Left renal cortex interstitium (tissue), 4 donors: ENCODE data around the gene MIPOL1. TPM values are rescaled to one million over a fixed set of nuclear protein-coding genes. Genes with fewer than 3 reads are reported as not detected.
"Not testable (repeated sequence)": the region's sequence is repeated elsewhere in the genome, so short reads cannot be mapped to it uniquely, and the experiment has no call there.

Source experiments
- DNase-seq, 4 donors: peaks; one replicate each; pipeline ENCODE4 v3.0.0-alpha.2; 2013; ENCODE audit warnings: low read depth in 4 of 4, low spot score in 2 of 4, missing footprints in 1 of 4
- polyA plus RNA-seq, 4 donors: library from polyadenylated mRNA; unstranded; fragments of 120-200 nt; gene quantifications; one replicate each; pipeline ENCODE4 v1.2.1, GENCODE V29; 2013; ENCODE audit not compliant: insufficient read length in 4 of 4

Gene MIPOL1
- polyA plus RNA-seq, 4 donors = 10.4 to 12.8 (median 11.7) TPM

DNA sequence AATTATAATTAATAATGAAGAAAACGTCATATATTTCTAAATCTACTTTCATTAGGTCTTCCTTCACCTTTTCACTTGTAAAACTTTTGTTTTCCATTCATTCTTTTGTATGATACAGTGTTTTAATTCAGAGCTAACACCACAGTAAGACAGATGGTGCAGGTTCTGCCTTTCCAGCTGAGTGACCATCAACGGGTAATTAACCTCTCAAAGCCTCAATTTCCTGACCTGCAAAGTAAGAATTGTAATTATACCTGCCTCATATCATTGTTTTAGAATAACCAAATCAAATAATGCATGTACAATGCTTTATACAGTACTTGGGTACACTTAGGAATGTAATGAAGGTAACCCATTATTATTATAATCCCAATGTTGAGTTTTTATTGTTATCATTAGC, 239.8 kb downstream of the MIPOL1 start:
- DNase-seq = no peak

DNA sequence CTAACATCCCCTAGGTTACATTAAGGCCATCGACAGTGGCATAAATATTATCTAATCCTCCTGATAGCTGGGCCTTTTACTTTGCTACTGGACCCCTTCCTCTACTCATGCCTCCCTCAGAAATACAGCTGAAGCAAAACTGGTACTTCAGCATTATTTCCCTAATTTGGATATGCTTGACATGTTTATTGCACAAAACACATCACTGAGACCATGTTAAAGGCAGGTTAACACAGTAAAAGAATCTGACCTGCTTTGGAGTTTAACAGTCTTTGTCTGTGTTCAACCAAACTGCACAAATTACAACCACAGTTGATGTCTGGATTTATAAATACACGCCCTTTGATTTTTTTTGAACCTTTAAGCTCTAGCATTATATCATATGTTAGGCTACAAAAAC, 240.7 kb downstream of the MIPOL1 start:
- no peak for DNase-seq

DNA sequence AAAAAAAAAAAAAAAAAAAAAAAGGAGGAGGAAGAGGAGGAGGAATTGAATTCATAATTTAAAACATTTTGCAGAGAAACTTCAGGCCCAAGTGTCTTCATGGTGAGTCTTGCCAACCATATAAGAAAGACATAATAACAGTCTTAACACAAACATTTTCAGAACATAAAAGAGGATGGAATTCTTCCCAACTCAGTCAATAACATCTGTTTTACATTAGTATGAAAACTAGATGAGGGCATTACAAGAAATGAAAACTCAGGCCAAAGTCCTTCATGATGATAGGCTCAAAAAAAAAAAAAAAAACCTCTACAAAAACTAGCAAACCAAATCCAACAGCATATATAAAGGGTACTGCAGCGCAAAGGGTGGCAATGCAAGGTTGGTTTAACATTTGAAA, 245.7 kb downstream of the MIPOL1 start:
- DNase-seq = no peak

DNA sequence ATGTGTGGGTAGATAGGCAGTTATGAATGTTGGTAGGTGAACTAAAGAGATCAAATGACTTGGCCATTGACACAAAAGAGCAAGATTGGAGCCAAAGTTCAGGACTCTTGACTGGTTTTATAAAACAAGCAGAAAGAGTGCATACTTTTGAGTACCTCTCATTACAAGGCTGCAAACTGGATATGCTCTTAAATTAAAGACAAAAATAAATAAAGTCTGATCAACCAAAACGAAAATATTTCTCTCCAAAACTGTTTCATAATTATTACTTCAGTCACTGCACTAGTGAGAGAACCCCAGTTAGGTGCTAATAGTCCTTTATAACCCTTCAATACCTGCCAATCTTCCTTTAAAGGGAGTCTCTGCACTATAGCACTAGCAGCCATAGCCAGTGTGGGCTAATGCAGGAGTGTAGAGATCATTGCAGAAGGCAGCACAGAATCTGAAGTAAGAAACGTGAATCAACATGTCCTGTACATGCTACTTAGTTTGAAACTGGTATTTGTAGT, 250.2 kb downstream of the MIPOL1 start:
- no peak for DNase-seq

DNA sequence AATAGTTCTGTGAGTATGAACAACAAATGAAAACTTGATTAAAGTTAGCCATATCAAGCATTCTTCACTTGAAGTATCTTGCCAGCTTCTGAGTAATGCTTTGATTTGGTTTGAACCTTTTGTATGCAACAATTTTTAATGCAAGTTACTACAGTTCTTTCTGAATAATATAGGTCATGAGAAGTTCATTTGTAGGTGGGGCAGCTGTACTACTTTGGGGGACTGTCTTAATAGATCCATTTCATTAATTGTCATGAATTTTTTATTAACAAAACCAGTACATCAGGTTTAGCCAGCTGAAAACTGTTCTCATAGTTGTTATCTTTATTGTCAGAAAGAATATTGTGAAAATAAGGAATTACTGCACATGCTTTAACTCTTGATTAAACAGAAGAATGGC, 254.6 kb downstream of the MIPOL1 start:
- no peak for DNase-seq

DNA sequence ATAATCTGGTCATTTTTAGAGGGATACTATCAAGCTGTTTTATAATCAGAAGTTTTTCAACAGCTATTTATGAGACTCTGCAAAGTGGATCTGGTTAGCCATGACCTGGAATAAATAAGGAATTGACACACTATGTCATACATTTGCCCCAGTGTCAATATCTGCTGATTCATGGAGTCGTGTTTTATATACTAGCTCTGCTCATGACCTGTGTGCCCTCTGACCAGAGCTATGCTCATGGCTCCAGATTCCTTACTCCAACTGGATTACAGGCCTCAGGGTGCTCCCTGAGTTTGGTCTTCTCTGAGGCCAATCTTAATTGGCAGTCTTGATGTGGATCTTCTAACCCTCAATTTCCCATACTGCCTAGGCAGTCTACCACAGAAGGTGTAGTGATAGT, 256.2 kb downstream of the MIPOL1 start:
- DNase-seq = no peak

DNA sequence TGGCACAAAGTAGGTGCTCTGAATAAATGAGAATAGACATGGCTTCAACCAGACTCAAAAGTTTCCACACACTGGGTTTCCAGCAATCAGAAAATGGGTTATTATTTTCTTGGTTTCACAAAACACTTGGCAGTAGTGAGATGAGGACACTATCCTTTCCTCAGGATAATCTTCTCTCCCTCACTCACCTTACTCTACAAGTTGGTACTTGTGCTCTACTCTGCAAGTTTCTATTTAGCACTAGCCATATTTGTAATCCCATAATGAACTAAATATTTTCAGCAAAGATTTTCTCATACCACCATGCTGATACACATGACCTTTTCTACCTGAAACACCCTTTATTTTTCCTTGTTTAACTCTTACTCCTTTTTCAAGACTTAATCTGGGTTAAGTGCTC, 259.6 kb downstream of the MIPOL1 start:
- no peak for DNase-seq

DNA sequence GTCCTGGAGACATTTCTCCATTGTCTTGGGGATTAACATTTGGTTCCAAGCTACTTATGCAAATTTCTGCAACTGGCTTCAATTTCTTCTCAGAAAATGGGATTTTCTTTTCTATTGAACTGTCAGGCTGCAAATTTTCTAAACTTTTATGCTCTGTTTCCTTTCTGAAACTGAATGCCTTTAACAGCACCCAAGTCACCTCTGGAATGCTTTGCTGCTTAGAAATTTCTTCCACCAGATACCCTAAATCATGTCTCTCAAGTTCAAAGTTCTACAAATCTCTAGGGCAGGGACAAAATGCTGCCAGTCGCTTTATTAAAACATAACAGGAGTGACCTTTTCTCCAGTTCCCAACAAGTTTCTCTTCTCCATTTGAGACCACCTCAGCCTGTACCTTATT, 264.7 kb downstream of the MIPOL1 start:
- not testable (repeated sequence) for DNase-seq

DNA sequence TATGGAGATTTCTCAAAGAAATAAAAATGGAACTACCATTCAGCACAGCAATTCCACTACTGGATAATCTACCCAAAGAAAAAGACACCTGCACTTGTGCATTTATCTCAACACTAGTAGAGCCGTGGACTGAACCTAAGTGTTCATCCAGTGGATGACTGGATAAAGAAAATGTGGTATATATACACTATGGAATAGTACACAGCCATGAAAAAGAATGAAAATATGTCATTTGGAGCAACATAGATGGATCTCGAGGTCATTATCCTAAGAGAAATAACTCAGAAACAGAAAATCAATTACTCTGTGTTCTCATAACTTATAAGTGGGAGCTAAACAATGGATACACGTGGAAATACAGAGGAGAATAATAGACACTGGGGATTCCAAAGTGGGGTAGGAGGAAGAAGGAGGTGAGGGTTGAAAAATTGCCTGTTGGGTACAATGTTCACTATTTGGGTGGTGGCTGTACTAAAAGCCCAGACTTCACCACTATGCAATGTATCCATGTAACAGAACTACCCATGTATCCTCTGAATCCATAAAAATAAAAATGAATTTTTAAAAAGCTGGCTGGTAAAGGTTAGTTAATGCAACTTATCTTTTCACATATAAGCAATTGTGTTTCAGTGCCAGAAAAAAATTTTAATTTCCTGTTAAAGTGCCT, 266.6 kb downstream of the MIPOL1 start:
- DNase-seq = no peak

DNA sequence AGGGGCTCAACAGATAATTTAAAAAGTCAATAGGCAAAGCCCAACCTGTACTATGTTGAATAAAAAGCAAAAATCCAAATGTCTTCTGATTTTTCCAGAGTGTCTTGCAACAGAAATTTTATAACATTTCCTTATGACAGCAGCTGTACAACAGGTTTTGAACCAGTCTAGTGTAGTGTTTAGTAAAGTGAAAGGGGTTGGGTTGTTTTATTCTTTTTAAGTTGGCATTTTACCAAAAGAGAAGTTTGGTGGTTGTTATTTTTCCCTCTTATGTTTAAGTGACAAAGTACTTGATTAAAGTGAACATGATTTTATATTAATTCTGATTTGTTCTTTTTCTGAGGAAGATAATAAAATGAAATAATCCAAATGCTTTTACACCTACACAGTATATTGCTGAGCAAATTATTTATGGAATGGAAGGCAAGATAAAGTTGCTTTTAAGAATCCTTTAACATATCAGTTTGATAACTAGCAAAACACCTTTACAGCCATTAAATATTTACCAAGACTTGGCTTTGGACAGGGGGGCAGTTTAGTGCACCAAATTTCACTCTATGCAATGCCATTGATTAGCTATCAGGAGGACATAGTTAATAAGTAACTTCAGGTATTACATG, 268.4 kb downstream of the MIPOL1 start:
- DNase-seq = no peak

DNA sequence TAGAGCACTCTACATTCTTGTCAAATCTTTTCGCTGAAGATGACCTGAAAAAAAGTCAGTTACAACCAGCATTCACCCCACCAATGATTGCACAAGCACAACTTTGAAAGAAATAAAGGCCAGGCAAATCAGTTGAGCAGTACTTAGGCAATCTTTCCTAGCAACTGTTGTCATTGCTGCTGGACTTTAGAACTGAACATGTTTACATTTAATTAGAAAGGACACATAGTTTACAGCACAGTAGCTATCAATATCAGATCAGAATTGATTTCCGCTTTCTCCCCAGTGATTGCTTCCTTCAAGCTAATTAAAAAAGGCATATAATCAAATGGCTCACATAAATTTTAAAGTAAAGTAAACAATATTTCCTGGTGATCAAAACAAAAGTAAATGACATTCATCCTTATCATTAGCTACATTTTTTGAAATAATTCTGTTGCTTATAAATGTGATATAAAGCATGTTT, 268.9 kb downstream of the MIPOL1 start:
- DNase-seq = no peak

DNA sequence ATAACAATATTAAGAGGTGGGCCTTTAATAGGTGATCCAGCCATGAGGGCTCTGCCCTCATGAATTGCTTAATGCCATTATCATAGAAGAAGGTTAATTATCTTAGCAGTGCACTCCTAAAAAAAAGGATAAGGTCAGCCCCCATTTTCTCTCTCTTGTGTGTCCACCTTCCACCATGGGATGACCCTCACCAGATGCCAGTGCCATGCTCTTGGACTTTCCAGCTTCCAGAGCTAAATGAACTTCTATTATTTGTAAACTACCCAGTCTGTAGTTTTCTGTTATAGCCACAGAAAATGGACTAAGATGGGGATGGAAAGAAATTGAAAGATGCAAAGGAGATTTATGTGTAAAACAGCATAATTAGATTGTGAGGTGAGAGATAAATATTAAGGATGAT, 271.9 kb downstream of the MIPOL1 start:
- no peak for DNase-seq

DNA sequence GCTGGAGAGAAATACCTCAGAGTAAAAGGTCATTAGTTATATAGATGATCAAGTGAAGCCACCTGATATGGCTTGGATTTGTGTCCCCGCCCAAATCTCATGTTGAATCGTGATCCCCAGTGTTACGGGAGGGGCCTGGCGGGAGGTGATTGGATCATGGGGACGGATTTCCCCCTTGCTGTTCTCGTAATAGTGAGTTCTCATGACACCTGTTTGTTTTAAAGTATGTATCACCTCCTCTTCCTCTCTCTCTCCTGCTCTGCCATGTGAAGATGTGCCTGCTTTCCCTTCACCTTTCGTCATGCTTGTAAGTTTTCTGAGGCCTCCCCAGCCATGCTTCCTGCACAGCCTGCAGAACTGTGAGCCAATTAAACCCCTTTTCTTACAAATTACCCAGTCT, 272.5 kb downstream of the MIPOL1 start:
- DNase-seq = no peak

DNA sequence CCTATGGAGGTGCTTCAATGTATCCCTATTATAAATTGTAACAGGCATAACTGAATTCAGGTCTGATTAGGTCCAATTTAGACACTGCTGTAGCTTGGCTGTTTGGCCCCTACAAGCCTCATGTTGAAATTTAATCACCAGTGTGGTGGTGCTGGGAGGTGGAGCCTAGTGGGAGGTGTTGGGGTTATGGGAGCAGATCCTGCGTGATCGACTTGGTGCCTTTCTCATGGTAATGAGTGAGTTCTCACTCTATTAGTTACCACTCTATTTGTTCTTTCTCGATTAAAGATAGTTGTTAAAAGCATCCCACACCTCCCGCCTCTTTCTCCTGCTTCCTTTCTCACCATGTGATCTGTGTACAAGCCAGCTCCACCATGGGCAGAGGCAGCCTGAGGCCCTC, 275.2 kb downstream of the MIPOL1 start:
- DNase-seq = no peak

DNA sequence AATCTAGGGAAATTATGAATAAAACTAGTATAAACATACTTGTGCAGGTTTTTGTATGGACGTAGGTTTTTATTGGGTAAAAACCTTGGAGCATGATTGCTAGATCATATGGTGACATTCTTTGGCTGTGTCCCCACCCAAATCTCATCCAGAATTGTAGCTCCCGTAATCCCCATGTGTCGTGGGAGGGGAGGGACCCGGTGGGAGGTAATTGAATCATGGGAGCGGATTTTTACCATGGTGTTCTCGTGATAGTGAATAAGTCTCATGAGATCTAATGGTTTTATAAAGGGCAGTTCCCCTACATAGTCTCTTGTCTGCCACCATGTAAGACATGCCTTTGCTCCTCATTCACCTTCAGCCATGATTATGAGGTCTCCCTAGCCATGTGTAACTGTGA, 276.5 kb downstream of the MIPOL1 start:
- no peak for DNase-seq

DNA sequence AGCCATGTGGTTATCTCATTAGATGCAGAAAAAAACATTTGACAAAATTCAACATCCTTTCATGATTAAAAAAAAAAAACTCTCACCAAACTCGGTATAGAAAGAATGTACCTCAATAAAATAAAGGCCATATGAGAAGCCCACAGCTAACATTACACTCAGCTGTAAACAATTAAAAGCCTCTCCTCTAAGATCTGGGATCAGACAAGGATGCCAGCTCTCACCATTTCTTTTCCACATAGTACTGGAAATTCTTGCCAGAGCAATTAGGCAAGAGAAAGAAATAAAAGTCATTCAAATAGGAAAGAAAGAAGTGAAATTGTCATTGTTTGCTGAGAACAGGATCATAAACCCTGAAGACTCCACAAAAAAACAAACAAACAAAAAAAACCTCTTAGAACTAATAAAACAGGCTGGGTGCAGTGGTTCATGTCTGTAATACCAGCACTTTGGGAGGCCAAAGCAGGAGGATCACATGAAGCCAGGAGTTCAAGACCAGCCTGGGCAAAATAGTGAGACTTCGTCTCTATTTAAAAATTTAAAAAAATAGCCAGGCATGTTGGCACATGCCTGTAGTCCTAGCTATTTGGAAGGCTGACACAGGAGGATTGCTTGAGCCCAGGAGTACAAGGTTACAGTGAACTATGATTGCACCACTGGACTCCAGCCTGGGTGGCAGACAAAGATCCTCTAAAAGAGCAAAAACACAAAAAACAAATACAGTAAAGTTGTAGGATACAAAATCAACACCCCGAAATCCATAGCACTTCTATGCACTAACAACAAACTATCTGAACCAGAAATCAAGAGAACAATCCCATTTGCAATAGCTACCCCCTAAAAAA, 282.9 kb downstream of the MIPOL1 start:
- no peak for DNase-seq

DNA sequence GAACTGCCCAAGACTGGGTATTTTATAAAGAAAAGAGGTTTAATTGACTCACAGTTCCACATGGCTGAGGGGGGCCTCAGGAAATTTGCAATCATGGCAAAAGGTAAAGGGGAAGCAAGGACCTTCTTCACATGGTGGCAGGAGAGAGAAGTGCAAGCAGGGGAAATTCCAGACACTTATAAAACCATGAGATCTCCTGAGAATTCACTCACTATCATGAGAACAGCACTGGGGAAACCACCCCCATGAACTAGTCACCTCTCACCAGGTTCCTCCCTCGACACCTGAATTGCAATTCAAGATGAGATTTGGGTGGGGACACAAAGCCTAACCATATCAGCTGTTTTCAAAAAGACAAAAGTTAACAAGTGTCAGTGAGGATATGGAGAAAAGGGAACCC, 284.7 kb downstream of the MIPOL1 start:
- DNase-seq = no peak

DNA sequence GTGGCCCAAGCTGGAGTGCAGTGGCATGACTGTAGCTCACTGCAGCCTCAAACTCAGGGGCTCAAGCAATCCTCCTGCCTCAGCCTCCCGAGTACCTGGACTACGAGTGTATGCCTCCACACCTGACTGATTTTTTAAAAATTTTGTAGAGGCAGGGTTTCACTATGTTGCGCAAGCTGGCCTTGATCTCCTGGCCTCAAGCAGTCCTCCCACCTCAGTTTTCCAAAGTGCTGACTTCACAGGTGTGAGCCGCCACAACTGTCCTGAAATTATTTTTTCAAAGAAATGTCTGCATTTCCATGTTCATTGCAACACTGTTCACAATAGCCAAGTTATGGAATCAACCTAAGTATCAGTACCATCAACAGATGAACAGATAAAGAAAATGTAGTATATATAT, 285.9 kb downstream of the MIPOL1 start:
- DNase-seq = no peak

DNA sequence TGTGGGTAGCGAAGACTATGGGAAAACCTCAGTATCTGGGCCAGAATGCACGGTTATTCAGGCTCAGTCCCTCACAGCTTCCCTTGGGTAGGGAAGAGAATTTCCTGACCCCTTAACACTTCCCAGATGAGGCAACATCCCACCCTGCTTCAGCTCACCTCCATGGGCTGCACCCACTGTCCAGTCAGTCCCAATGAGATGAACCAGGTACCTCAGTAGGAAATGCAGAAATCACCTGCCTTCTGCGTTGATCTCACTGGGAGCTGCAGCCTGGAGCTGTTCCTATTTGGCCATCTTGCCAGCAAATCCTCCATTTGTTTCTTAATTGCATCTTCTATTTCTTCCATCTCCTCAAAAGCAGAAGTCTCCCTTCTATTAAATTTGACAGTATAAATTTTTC, 292.9 kb downstream of the MIPOL1 start:
- DNase-seq = no peak

DNA sequence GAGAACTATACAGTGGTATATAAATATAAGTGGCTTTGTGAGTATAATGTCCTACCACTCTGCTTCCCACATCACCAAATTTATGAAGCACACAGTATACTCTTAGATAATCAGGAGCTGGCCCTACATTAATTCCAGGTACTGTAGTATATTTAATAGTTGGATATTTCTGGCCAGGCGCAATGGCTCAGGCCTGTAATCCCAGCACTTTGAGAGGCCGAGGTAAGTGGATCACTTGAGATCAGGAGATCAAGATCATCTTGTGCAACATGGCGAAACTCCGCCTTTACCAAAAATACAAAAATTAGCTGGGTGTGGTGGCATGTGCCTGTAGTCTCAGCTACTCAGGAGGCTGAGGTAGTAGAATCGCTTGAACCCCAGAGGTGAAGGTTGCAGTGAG, 293.3 kb downstream of the MIPOL1 start:
- DNase-seq = no peak

DNA sequence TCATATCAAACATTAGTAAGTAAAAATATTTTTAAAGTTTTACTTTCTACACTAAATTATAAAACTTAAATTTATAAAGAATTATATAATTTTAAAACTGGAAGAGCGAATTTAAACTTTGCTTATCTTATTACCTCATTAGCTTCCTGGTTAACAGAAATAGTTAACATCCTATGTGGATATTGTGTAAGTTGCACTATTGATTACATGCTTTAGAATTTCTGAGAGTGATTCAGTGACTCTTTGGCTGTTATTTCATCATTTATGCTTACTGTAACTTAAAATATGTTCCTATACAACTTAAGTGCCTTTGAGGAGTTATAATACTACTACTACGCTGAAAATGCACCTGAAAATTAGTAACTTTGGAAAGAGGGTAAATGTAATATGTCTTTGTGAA, 295.9 kb downstream of the MIPOL1 start:
- DNase-seq = no peak

DNA sequence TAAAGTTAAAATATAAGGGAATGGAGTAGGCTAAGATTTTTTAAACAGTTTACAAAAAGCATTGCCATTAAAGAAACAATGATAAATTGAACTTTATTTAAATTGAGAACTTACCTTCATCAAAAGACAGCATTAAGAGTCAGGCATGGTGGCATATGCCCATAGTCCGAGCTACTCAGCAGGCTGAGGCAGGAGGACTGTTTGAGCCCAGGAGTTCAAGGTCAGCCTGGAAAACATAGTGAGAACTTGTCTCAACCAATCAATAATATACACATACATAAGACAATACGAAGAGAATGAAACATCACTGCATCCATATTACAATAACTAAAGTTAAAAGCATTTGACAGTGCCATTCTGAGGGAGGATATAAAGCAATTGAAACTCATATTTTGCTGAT, 299.7 kb downstream of the MIPOL1 start:
- no peak for DNase-seq
